ENCODE data around the gene FKBP1B.

Gene FKBP1B

DNA sequence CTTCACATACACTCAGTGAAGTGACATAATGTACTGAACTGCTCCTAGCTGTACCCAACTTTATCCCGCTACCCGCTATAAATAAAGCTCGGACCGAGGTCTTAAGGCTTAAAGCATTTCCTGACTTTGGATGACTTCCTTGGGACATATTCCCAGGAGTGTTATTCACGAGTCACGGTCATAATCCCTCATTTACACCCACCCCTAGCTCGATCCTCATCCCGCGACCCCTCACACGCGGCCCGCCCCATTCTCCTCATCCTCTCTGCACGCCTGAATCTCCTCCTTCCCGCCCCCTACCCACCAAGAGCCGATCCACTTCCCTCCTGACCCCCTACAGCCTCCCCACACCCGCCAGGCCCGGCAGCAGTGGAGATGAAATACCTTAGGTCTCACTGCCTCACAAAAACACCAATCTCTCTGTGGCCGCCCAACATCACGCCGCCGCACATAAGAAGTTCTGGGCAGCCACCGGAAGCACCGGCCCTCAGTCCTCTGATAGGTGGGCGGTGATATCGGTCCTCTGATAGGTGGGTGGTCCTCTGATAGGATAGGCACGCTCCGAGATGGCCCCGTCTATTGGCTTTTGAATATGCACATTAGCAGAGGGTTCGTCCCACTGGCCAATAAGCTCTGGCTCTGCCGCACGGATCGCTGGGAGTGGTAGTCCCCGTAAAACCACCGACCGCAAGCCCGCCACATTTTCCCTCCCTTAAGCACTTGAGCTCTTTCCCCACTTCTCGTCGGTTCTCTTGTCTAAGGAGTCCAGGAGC is 2.4 kb upstream of the FKBP1B start, which contains the start of gene WDCP:
Gene WDCP (minus strand): TSS at position 462 of the 773 bp plus-strand sequence. CDS start 7,897 bp downstream, outside the sequence.
- peak; percentile 95 for DNase-seq (ENCODE audit: extremely low read depth, low read depth)
- TF ChIP-seq, protein P1, sequence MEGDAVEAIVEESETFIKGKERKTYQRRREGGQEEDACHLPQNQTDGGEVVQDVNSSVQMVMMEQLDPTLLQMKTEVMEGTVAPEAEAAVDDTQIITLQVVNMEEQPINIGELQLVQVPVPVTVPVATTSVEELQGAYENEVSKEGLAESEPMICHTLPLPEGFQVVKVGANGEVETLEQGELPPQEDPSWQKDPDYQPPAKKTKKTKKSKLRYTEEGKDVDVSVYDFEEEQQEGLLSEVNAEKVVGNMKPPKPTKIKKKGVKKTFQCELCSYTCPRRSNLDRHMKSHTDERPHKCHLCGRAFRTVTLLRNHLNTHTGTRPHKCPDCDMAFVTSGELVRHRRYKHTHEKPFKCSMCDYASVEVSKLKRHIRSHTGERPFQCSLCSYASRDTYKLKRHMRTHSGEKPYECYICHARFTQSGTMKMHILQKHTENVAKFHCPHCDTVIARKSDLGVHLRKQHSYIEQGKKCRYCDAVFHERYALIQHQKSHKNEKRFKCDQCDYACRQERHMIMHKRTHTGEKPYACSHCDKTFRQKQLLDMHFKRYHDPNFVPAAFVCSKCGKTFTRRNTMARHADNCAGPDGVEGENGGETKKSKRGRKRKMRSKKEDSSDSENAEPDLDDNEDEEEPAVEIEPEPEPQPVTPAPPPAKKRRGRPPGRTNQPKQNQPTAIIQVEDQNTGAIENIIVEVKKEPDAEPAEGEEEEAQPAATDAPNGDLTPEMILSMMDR (IDR thresholded peaks at IDR 0.05; ENCODE audit: low read depth, low read length): no peak

DNA sequence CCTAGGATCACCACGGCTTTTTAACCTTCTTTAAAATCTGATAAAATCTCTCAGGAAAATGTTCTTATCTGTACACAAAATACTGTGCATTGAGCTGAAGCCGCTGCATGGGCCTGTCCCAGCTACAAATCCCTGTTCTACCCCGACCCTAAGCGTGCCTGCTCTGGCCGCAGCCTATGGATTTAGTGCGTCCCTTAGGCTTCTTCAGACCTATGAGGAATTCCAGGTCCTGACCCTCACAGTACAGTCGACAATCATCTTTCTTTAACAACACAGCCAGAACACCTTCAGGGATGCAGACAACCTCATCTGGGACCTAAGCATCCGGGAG is 1.9 kb upstream of the FKBP1B start:
- TF ChIP-seq, protein P1 (IDR thresholded peaks at IDR 0.05; ENCODE audit: low read depth, low read length): no peak
- DNase-seq (ENCODE audit: extremely low read depth, low read depth): no peak

DNA sequence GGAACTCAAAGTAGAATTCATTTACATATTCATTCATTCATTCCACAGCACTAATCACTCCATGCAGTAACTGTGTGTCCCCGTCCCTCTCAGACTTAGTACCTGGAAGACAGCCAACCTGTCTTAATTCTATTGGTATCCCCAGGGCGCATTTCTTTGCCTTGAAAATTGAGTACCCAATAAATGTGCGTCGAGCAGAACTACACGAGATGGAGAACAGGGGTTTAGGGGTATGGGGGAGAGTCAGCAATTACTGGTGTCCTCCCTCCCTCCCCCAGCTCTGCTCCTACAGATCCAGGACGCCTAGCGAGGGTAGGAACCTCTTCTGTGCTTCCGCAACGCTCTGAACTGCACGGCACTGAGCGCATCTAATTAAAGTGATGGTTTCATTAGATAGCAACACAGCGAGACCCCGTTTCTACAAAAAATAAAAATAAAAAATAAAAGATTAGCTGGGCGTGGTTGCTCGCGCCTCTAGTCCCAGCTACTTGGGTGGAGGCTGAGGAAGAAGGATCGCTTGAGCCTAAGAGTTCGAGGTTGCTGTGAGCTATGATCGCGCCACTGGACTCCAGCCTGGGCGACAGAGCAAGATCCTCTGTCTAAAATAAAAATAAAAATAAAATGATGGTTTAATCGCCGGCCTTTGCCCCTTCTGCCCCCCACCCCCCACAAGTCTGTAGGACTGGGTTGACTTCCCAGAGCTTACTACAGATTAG is 614 bp upstream of the FKBP1B start:
- DNase-seq (ENCODE audit: extremely low read depth, low read depth): no peak
- TF ChIP-seq, protein P1 (IDR thresholded peaks at IDR 0.05; ENCODE audit: low read depth, low read length): no peak

DNA sequence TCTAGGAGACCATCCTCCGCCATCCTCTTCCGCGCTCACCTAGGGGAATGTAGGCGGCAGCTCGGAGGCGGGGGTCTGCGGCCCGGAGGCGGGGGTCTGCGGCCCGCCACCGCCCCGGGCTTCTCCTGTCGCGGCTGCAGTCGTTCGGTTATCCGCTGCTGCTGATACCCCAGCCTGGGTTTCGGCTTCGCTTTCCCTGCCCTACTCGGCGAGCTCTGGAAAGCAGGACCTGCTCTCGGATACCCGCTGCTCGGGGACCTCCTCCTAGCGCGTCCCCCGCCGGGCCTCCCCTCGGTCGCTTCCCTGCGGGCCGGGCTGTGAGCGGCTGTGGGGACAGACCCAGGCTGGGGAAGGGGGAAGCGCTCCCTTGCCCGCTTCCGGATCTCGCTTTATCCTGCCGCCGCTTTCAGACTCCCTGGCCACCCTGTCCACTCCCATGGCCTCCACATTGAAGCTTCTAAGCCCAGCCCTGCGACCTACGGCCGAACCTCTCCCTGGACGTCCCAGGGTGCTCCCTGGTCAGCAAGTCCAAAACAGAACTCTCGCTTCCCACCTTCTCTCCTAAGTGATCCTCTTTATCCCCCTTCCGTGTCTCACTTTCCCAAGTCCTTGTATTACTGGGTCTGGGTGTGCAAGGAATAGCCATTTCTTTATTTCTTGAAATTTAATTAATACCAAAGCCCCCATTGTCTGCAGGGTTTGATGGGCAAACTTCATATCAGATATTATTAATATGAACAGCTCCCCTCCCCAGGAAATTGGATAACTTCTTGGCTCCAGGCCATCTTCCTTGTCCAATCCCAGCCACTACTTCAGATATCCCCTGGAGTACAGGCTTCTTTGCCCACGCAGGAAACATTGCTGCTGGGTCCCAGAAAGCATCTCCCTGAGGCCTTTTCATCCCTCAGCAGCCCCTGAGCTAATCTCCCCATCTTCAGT is 769 bp downstream of the FKBP1B start:
- TF ChIP-seq, protein P1 (IDR thresholded peaks at IDR 0.05; ENCODE audit: low read depth, low read length): no peak
- DNase-seq (ENCODE audit: extremely low read depth, low read depth): no peak

DNA sequence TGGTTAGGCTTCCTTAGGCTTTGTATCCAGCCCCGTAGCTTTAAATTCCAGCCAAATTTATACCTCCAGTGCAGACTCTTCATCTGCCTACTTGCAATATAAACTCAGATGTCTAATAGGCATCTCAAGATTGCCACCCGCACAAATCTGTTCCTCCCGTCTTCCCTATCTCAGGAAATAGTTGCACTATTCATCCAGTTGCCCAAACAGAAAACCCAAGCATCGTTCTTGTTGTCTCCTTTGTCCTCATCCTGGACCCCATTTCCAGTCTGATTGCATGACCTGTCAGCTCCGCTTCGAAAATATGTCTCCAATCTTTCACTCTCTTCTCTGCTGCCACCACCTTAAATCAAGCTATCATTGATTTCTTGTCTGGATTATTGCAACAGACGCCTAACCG is 2.3 kb downstream of the FKBP1B start:
- DNase-seq (ENCODE audit: extremely low read depth, low read depth): no peak
- TF ChIP-seq, protein P1 (IDR thresholded peaks at IDR 0.05; ENCODE audit: low read depth, low read length): no peak

DNA sequence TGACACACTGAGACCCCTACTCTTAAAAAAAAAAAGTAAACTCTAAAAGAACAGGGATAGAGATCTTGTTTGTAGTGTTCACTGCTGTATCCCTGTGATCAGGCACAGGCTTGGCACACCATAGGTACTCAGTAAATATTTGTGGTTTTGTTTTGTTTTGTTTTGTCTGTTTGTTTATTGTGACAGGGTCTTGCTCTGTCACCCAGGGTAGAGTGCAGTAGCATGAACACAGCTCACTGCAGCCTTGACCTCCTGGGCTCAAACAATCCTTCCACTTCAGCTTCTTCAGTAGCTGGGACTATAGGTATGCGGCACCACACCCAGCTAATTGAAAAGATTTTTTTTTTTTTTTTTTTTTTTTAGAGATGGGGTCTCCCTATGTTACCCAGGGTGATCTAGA is 3.4 kb downstream of the FKBP1B start:
- no peak for DNase-seq (ENCODE audit: extremely low read depth, low read depth)
- TF ChIP-seq, protein P1 (IDR thresholded peaks at IDR 0.05; ENCODE audit: low read depth, low read length): no peak
